ENCODE results near the gene PRR9. TPM values are rescaled to one million over a fixed set of nuclear protein-coding genes. Genes with fewer than 3 reads are reported as not detected.

PRR9 gene
- total and polyA plus RNA-seq, 2 experiments from 2014 or later = not detected

- H3K27ac Mint-ChIP-seq = no peak overlapping the region
- TF ChIP-seq ETS1 (IDR thresholded peaks at IDR 0.05) = no peak
- TF ChIP-seq CREB1 (CRISPR knock-in tag; IDR thresholded peaks at IDR 0.05; ENCODE audit: low read depth) = no peak
- no peaks in the 10 kb centered on the region for H3K79me2 ChIP-seq (replicated peaks; ENCODE audit: insufficient read depth)
Observed at GRCh38 chr1:153253076-153253475, 35.7 kb downstream of the PRR9 start.

DNA sequence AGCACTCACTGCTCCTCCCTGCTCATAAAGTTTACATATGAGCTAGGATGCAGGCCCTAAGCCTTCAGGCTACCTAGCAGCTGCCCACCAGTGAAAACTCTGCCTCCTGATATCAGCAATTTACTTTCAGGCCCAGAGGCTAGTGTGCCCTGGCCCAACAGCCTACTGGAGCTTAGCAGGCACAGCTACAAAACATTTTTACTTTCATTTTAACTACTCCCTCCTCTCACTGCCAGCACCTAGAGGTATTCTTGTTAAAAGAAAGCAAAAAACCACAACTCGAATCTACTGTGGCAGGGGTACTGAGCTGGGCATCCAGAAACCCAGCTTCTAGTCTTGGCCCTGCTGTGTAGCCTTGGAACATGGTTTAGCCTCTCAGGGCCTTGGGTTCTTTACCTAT lies 36.3 kb downstream of the PRR9 start:
- no peak for DNase-seq (ENCODE audit: low spot score)
- no peak overlapping the region for H2AFZ ChIP-seq
- Mint-ChIP-seq H3K4me3 (no peak overlapping the region), H3K27me3 (ENCODE audit: insufficient read depth, low read depth, poor library complexity) (peaks cover 4% of the 10 kb centered on the region), H3K27ac (no peak overlapping the region; the same call in 1 of the 2 replicates), H3K9me3 (no peaks in the 10 kb centered on the region), H3K36me3 (ENCODE audit: low read depth) (no peaks in the 10 kb centered on the region), H3K4me1 (no peaks in the 10 kb centered on the region)
- ATAC-seq = no peak
- no peaks in the 10 kb centered on the region for H3K79me2 ChIP-seq (replicated peaks; ENCODE audit: insufficient read depth)
- H3F3A ChIP-seq (replicated peaks; ENCODE audit: low read depth) = no peaks in the 10 kb centered on the region
- TF ChIP-seq ZNF331 (CRISPR knock-in tag; IDR thresholded peaks at IDR 0.05; ENCODE audit: low read depth) = no peak
- TF ChIP-seq, protein P1, sequence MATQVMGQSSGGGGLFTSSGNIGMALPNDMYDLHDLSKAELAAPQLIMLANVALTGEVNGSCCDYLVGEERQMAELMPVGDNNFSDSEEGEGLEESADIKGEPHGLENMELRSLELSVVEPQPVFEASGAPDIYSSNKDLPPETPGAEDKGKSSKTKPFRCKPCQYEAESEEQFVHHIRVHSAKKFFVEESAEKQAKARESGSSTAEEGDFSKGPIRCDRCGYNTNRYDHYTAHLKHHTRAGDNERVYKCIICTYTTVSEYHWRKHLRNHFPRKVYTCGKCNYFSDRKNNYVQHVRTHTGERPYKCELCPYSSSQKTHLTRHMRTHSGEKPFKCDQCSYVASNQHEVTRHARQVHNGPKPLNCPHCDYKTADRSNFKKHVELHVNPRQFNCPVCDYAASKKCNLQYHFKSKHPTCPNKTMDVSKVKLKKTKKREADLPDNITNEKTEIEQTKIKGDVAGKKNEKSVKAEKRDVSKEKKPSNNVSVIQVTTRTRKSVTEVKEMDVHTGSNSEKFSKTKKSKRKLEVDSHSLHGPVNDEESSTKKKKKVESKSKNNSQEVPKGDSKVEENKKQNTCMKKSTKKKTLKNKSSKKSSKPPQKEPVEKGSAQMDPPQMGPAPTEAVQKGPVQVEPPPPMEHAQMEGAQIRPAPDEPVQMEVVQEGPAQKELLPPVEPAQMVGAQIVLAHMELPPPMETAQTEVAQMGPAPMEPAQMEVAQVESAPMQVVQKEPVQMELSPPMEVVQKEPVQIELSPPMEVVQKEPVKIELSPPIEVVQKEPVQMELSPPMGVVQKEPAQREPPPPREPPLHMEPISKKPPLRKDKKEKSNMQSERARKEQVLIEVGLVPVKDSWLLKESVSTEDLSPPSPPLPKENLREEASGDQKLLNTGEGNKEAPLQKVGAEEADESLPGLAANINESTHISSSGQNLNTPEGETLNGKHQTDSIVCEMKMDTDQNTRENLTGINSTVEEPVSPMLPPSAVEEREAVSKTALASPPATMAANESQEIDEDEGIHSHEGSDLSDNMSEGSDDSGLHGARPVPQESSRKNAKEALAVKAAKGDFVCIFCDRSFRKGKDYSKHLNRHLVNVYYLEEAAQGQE (IDR thresholded peaks at IDR 0.05; ENCODE audit: unreplicated experiment) = no peak
- no peak for TF ChIP-seq EZH2 (IDR thresholded peaks at IDR 0.05; ENCODE audit: low read depth, unreplicated experiment)
- TF ChIP-seq, protein P2, sequence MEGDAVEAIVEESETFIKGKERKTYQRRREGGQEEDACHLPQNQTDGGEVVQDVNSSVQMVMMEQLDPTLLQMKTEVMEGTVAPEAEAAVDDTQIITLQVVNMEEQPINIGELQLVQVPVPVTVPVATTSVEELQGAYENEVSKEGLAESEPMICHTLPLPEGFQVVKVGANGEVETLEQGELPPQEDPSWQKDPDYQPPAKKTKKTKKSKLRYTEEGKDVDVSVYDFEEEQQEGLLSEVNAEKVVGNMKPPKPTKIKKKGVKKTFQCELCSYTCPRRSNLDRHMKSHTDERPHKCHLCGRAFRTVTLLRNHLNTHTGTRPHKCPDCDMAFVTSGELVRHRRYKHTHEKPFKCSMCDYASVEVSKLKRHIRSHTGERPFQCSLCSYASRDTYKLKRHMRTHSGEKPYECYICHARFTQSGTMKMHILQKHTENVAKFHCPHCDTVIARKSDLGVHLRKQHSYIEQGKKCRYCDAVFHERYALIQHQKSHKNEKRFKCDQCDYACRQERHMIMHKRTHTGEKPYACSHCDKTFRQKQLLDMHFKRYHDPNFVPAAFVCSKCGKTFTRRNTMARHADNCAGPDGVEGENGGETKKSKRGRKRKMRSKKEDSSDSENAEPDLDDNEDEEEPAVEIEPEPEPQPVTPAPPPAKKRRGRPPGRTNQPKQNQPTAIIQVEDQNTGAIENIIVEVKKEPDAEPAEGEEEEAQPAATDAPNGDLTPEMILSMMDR (conservative IDR thresholded peaks at IDR 0.05; ENCODE audit: low read depth in 2 of 2) = no peak
- no peak for TF ChIP-seq JUNB (IDR thresholded peaks at IDR 0.05; ENCODE audit: unreplicated experiment)
- TF ChIP-seq EZH2phosphoT487 (IDR thresholded peaks at IDR 0.05; ENCODE audit: unreplicated experiment) = no peak
- TF ChIP-seq ZNF114 (CRISPR knock-in tag; IDR thresholded peaks at IDR 0.05) = no peak
- TF ChIP-seq CREB1 (CRISPR knock-in tag; IDR thresholded peaks at IDR 0.05; ENCODE audit: low read depth) = no peak
- H3K9me2 ChIP-seq (ENCODE audit: insufficient read depth) = peaks cover 4% of the 10 kb centered on the region; the same call in 1 of the 2 replicates
- H3K4me2 ChIP-seq = no peak overlapping the region
- no peaks in the 10 kb centered on the region for H4K20me1 ChIP-seq (replicated peaks; ENCODE audit: insufficient read depth)
- peaks cover 5% of the 10 kb centered on the region for H3K27me3 ChIP-seq (ENCODE audit: insufficient read depth)
- no peak overlapping the region for H3K4me3 ChIP-seq
- H3K4me1 ChIP-seq (ENCODE audit: insufficient read depth) = no peaks in the 10 kb centered on the region
- H3K27ac ChIP-seq (ENCODE audit: low read depth) = no peak overlapping the region
- H3K36me3 ChIP-seq (ENCODE audit: insufficient read depth) = no peaks in the 10 kb centered on the region

More at GRCh38 chr1:153253076-153253475, 35.7 kb downstream of the PRR9 start:
- no peaks in the 10 kb centered on the region for H3F3A ChIP-seq (replicated peaks; ENCODE audit: low read depth)
- no peak overlapping the region for H2AFZ ChIP-seq
- H3K4me1 Mint-ChIP-seq = no peaks in the 10 kb centered on the region
- H3K27me3 Mint-ChIP-seq (ENCODE audit: insufficient read depth, low read depth, poor library complexity) = peaks cover 2% of the 10 kb centered on the region
- no peaks in the 10 kb centered on the region for H3K4me1 ChIP-seq (ENCODE audit: insufficient read depth)
- H3K36me3 ChIP-seq (ENCODE audit: insufficient read depth) = no peaks in the 10 kb centered on the region
- no peaks in the 10 kb centered on the region for H4K20me1 ChIP-seq (replicated peaks; ENCODE audit: insufficient read depth)
- no peaks in the 10 kb centered on the region for H3K27me3 ChIP-seq (ENCODE audit: insufficient read depth)
- no peak overlapping the region for H3K4me2 ChIP-seq
- no peaks in the 10 kb centered on the region for H3K36me3 Mint-ChIP-seq (ENCODE audit: low read depth)
- H3K9me2 ChIP-seq (ENCODE audit: insufficient read depth) = peaks cover 4% of the 10 kb centered on the region; the same call in 1 of the 2 replicates
- ATAC-seq = no peak
- H3K27ac ChIP-seq (ENCODE audit: low read depth) = no peak overlapping the region
- H3K9me3 Mint-ChIP-seq = no peaks in the 10 kb centered on the region
- no peak overlapping the region for H3K4me3 Mint-ChIP-seq
- no peak for DNase-seq (ENCODE audit: low spot score)
- H3K4me3 ChIP-seq = no peak overlapping the region
